Adipocyte (in vitro differentiated cells): ENCODE data around the gene MTERF2.
"Not testable (repeated sequence)": the region's sequence is repeated elsewhere in the genome, so short reads cannot be mapped to it uniquely, and the experiment has no call there.

Source experiments
- DNase-seq: peaks from one replicate; pipeline ENCODE4 v3.0.0-alpha.2; 2015; ENCODE audit warnings: low read depth
- H3K27me3 ChIP-seq: replicated peaks from 2 replicates; pipeline ENCODE4 v1.7.0; 2013; ENCODE audit warnings: mild to moderate bottlenecking, low read length, moderate library complexity; ENCODE audit not compliant: control insufficient read depth, insufficient read depth
- H3K36me3 ChIP-seq: 2 replicates; pipeline ENCODE4 v1.7.0; 2013; ENCODE audit warnings: low read length, mild to moderate bottlenecking, moderate library complexity; ENCODE audit not compliant: control insufficient read depth, insufficient read depth, severe bottlenecking
- H3K4me1 ChIP-seq: 2 replicates; pipeline ENCODE4 v1.7.0; 2013; ENCODE audit warnings: mild to moderate bottlenecking, low read length, moderate library complexity; ENCODE audit not compliant: control insufficient read depth, insufficient read depth
- H3K4me3 ChIP-seq: 2 replicates; pipeline ENCODE4 v1.7.0; 2013; ENCODE audit warnings: mild to moderate bottlenecking, low read length, moderate library complexity
- H3K9ac ChIP-seq: 2 replicates; pipeline ENCODE4 v1.7.0; 2013; ENCODE audit warnings: mild to moderate bottlenecking, low read length, moderate library complexity
- H3K9me3 ChIP-seq: 2 replicates; pipeline ENCODE4 v1.7.0; 2013; ENCODE audit warnings: mild to moderate bottlenecking, low read length, moderate library complexity; ENCODE audit not compliant: control insufficient read depth

MTERF2 gene

GRCh38 chr12:107019546-107019945, 32.6 kb upstream of the MTERF2 start:
- Histone ChIP-seq H3K36me3 (peaks cover 3% of the 10 kb centered on the region), H3K9me3 (peaks cover under 1% of the 10 kb centered on the region), H3K4me3 (no peak overlapping the region), H3K4me1 (no peaks in the 10 kb centered on the region), H3K27me3 (no peaks in the 10 kb centered on the region), H3K9ac (no peak overlapping the region)
- DNase-seq, result no peak

GRCh38 chr12:107017042-107017441, 30.1 kb upstream of the MTERF2 start:
- peaks cover 3% of the 10 kb centered on the region for H3K36me3 ChIP-seq
- DNase-seq, result no peak
- no peaks in the 10 kb centered on the region for H3K27me3 ChIP-seq
- no peaks in the 10 kb centered on the region for H3K4me1 ChIP-seq
- no peak overlapping the region for H3K4me3 ChIP-seq
- peaks cover 5% of the 10 kb centered on the region for H3K9me3 ChIP-seq
- no peak overlapping the region for H3K9ac ChIP-seq

GRCh38 chr12:107014055-107014454, 27.1 kb upstream of the MTERF2 start:
- peaks cover 3% of the 10 kb centered on the region for H3K36me3 ChIP-seq
- no peaks in the 10 kb centered on the region for H3K4me1 ChIP-seq
- H3K9me3 ChIP-seq, result peaks cover 5% of the 10 kb centered on the region
- no peak for DNase-seq
- no peak overlapping the region for H3K9ac ChIP-seq
- H3K4me3 ChIP-seq, result no peak overlapping the region
- no peaks in the 10 kb centered on the region for H3K27me3 ChIP-seq

- no peak for DNase-seq
- Histone ChIP-seq H3K27me3 (no peaks in the 10 kb centered on the region), H3K4me1 (no peaks in the 10 kb centered on the region), H3K4me3 (no peak overlapping the region), H3K9ac (no peak overlapping the region), H3K9me3 (peaks cover 5% of the 10 kb centered on the region), H3K36me3 (peaks cover 3% of the 10 kb centered on the region)
Observed at GRCh38 chr12:107012736-107013425, 25.9 kb upstream of the MTERF2 start.

- Histone ChIP-seq H3K4me3 (no peak overlapping the region), H3K27me3 (no peaks in the 10 kb centered on the region), H3K36me3 (no peaks in the 10 kb centered on the region), H3K9me3 (peaks cover 5% of the 10 kb centered on the region), H3K9ac (no peak overlapping the region), H3K4me1 (no peaks in the 10 kb centered on the region)
- DNase-seq, result no peak
Observed at GRCh38 chr12:107011519-107011918, 24.6 kb upstream of the MTERF2 start.

- Histone ChIP-seq H3K9ac (no peak overlapping the region), H3K9me3 (no peaks in the 10 kb centered on the region), H3K4me1 (no peaks in the 10 kb centered on the region)
Observed at GRCh38 chr12:107007411-107007810, 20.5 kb upstream of the MTERF2 start.

GRCh38 chr12:107002665-107003064, 15.7 kb upstream of the MTERF2 start:
- H3K9me3 ChIP-seq, H3K36me3 ChIP-seq, DNase-seq, H3K4me3 ChIP-seq, H3K9ac ChIP-seq, H3K27me3 ChIP-seq: not testable (repeated sequence)
- H3K4me1 ChIP-seq, result peaks cover 12% of the 10 kb centered on the region

More at GRCh38 chr12:107007411-107007810, 20.5 kb upstream of the MTERF2 start:
- H3K27me3 ChIP-seq, result no peaks in the 10 kb centered on the region
- no peak overlapping the region for H3K4me3 ChIP-seq
- no peaks in the 10 kb centered on the region for H3K36me3 ChIP-seq
- no peak for DNase-seq

- peaks cover 8% of the 10 kb centered on the region for H3K36me3 ChIP-seq
- H3K27me3 ChIP-seq, result no peaks in the 10 kb centered on the region
- peak overlapping the region; percentile 53 for H3K4me3 ChIP-seq
- no peak for DNase-seq
- H3K4me1 ChIP-seq, result peaks cover 19% of the 10 kb centered on the region
- peak overlapping the region; percentile 61 for H3K9ac ChIP-seq
- no peaks in the 10 kb centered on the region for H3K9me3 ChIP-seq
Observed at GRCh38 chr12:106999446-106999845, 12.5 kb upstream of the MTERF2 start.

- DNase-seq, result no peak
- peaks cover 8% of the 10 kb centered on the region for H3K36me3 ChIP-seq
- no peak overlapping the region for H3K4me3 ChIP-seq
- no peaks in the 10 kb centered on the region for H3K27me3 ChIP-seq
- H3K9ac ChIP-seq, result no peak overlapping the region
- no peaks in the 10 kb centered on the region for H3K9me3 ChIP-seq
- peaks cover 26% of the 10 kb centered on the region for H3K4me1 ChIP-seq
Observed at GRCh38 chr12:106997916-106998315, 11.0 kb upstream of the MTERF2 start.

GRCh38 chr12:106996102-106996501, 9.2 kb upstream of the MTERF2 start:
- not testable (repeated sequence) for H3K9ac ChIP-seq, DNase-seq, H3K9me3 ChIP-seq, H3K36me3 ChIP-seq, H3K27me3 ChIP-seq, H3K4me3 ChIP-seq
- peaks cover 26% of the 10 kb centered on the region for H3K4me1 ChIP-seq

GRCh38 chr12:106994579-106995220, 7.8 kb upstream of the MTERF2 start:
- no peak overlapping the region for H3K4me3 ChIP-seq
- H3K4me1 ChIP-seq, result peaks cover 21% of the 10 kb centered on the region
- H3K36me3 ChIP-seq, result peaks cover 8% of the 10 kb centered on the region
- H3K9me3 ChIP-seq, result no peaks in the 10 kb centered on the region
- no peaks in the 10 kb centered on the region for H3K27me3 ChIP-seq
- H3K9ac ChIP-seq, result peak overlapping the region; percentile 27
- peak; percentile 79 for DNase-seq
